Activated CD8-positive, alpha-beta T cell treated with anti-CD3 and anti-CD28 coated beads, Interleukin-2, amount 10 ng/mL, durations not matched to agents 7 days and 5 days (primary cell): ENCODE results near the gene NEB. TPM values are rescaled to one million over a fixed set of nuclear protein-coding genes. Genes with fewer than 3 reads are reported as not detected.
"Not testable (repeated sequence)": the region's sequence is repeated elsewhere in the genome, so short reads cannot be mapped to it uniquely, and the experiment has no call there.

Experiments used
- ATAC-seq: fragments of 150-1000 bp; cut with Tn5 transposase; one replicate; pipeline ENCODE4 v1.10.0; 2021; ENCODE audit warnings: moderate library complexity
- CTCF ChIA-PET: fragments of 350-600 bp; sonication (Branson Sonifier 250); formaldehyde crosslinking; loops from one replicate; lab custom pipeline; 2021; ENCODE audit warnings: antibody characterized with exemption; lab: Charles Lee
- POLR2A ChIA-PET: fragments of 350-600 bp; sonication (Branson Sonifier 250); formaldehyde crosslinking; loops from one replicate; lab custom pipeline; 2021; ENCODE audit warnings: antibody characterized with exemption; lab: Charles Lee
- DNase-seq: peaks from one replicate; pipeline ENCODE4 v3.0.0-alpha.2; 2020
- H3K27ac Mint-ChIP-seq: one replicate; pipeline ENCODE4 v1.8.0; 2021; ENCODE audit warnings: mild to moderate bottlenecking, mixed read lengths
- H3K27me3 Mint-ChIP-seq: one replicate; pipeline ENCODE4 v1.8.0; 2021; ENCODE audit warnings: low read depth, mixed read lengths
- H3K36me3 Mint-ChIP-seq: one replicate; pipeline ENCODE4 v1.8.0; 2021; ENCODE audit warnings: low read depth, mixed read lengths
- H3K4me1 Mint-ChIP-seq: one replicate; pipeline ENCODE4 v1.8.0; 2021; ENCODE audit warnings: low read depth, mixed read lengths
- H3K4me3 Mint-ChIP-seq: one replicate; pipeline ENCODE4 v1.8.0; 2021; ENCODE audit warnings: mild to moderate bottlenecking, mixed read lengths
- H3K9me3 Mint-ChIP-seq: one replicate; pipeline ENCODE4 v1.8.0; 2022; ENCODE audit warnings: mixed read lengths; ENCODE audit not compliant: insufficient read depth
- total RNA-seq, 2 experiments: library from RNA; stranded (reverse); gene quantifications; one replicate each; pipeline ENCODE4 v1.2.3, GENCODE V29; 2021

The NEB gene
- total RNA-seq, 2 experiments from 2014 or later, result 0.31 to 0.40 TPM

GRCh38 chr2:151718247-151718646, 16.0 kb downstream of the NEB start:
- ChIA-PET POLR2A (no interaction called here), CTCF (no interaction called here)
- no peaks in the 10 kb centered on the region for H3K4me1 Mint-ChIP-seq
- no peak for DNase-seq
- H3K36me3 Mint-ChIP-seq, result no peaks in the 10 kb centered on the region
- H3K27ac Mint-ChIP-seq, result no peak overlapping the region
- H3K9me3 Mint-ChIP-seq, result no peaks in the 10 kb centered on the region
- H3K27me3 Mint-ChIP-seq, result no peaks in the 10 kb centered on the region
- no peak overlapping the region for H3K4me3 Mint-ChIP-seq
- ATAC-seq, result no peak

DNA sequence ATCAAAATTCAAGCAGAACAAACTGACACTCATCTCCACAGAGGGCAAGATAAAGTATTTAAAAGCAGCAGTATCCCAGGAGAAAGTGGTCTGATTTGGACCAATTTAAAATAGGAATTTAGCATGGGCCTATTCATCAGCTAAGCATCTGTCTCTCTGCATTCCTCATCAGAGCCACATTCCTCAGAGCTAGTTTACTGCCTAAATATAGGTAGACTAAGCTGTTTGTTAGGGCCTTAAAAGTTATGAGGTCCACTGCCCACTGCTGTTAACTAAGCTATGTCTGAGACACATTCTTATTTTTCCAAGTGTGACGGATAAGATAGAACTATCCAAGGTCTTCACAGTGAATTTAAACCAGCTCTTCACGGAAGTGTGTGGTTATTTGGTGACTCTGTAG, 17.6 kb downstream of the NEB start:
- POLR2A ChIA-PET, result no interaction called here
- Mint-ChIP-seq H3K4me3 (no peak overlapping the region), H3K27ac (no peak overlapping the region), H3K36me3 (no peaks in the 10 kb centered on the region), H3K27me3 (no peaks in the 10 kb centered on the region), H3K9me3 (no peaks in the 10 kb centered on the region), H3K4me1 (no peaks in the 10 kb centered on the region)
- DNase-seq, result no peak
- CTCF ChIA-PET, result interaction anchor here (0.7 kb wide), 1 partner anchor 12 kb away, joined by 3 read pairs; no protein-coding TSS in a partner anchor
- no peak for ATAC-seq

GRCh38 chr2:151713291-151713903, 20.9 kb downstream of the NEB start:
- no peaks in the 10 kb centered on the region for H3K36me3 Mint-ChIP-seq
- H3K27ac Mint-ChIP-seq, result no peak overlapping the region
- DNase-seq, result no peak
- H3K4me3 Mint-ChIP-seq, result no peak overlapping the region
- no peaks in the 10 kb centered on the region for H3K4me1 Mint-ChIP-seq
- ChIA-PET CTCF (interaction anchor here (1.5 kb wide), 1 partner anchor 312 kb away, joined by 3 read pairs; no protein-coding TSS in a partner anchor), POLR2A (no interaction called here)
- no peak for ATAC-seq
- H3K27me3 Mint-ChIP-seq, result peaks cover 2% of the 10 kb centered on the region
- no peaks in the 10 kb centered on the region for H3K9me3 Mint-ChIP-seq

DNA sequence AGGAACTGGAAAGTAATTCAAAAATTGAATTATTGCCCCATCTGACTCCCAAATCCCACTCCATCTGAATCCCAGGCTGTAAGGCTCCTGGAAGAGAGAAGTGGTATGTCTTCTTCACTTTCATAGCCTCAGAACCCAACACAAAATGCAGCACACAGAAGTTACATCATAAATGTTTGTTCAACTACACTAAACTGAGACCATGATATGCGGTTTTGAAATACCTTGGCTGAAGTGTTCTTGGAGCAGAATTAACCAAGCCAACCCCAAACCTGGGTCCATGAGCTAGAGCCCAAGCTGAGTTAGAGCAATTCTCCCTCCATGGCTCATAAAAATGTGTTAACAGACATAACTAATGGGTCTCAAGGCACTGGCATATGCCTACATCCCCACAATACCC, 23.3 kb downstream of the NEB start:
- DNase-seq, result no peak
- POLR2A ChIA-PET, result no interaction called here
- Mint-ChIP-seq H3K4me3 (no peak overlapping the region), H3K27me3 (peaks cover 2% of the 10 kb centered on the region), H3K27ac (no peak overlapping the region), H3K9me3 (no peaks in the 10 kb centered on the region), H3K4me1 (no peaks in the 10 kb centered on the region), H3K36me3 (no peaks in the 10 kb centered on the region)
- CTCF ChIA-PET, result no interaction called here
- no peak for ATAC-seq

- ChIA-PET POLR2A (no interaction called here), CTCF (no interaction called here)
- DNase-seq (no peak), ATAC-seq (no peak)
- H3K9me3 Mint-ChIP-seq, result no peaks in the 10 kb centered on the region
- no peaks in the 10 kb centered on the region for H3K36me3 Mint-ChIP-seq
- H3K4me3 Mint-ChIP-seq, result no peak overlapping the region
- no peak overlapping the region for H3K27ac Mint-ChIP-seq
- H3K27me3 Mint-ChIP-seq, result peaks cover 2% of the 10 kb centered on the region
- no peaks in the 10 kb centered on the region for H3K4me1 Mint-ChIP-seq
These were observed 25.5 kb downstream of the NEB start for GRCh38 chr2:151708788-151709187.

- peaks cover 2% of the 10 kb centered on the region for H3K27me3 Mint-ChIP-seq
- DNase-seq, result no peak
These were observed 26.4 kb downstream of the NEB start for GRCh38 chr2:151707857-151708256.

GRCh38 chr2:151704480-151704961, 29.8 kb downstream of the NEB start:
- H3K27me3 Mint-ChIP-seq, result not testable (repeated sequence)

More at GRCh38 chr2:151707857-151708256, 26.4 kb downstream of the NEB start:
- Mint-ChIP-seq H3K4me1 (no peaks in the 10 kb centered on the region), H3K9me3 (no peaks in the 10 kb centered on the region), H3K27ac (no peak overlapping the region), H3K4me3 (no peak overlapping the region), H3K36me3 (no peaks in the 10 kb centered on the region)
- ATAC-seq, result no peak
- ChIA-PET CTCF (no interaction called here), POLR2A (no interaction called here)

GRCh38 chr2:151698134-151698533, 36.1 kb downstream of the NEB start:
- ATAC-seq, H3K36me3 Mint-ChIP-seq, H3K27me3 Mint-ChIP-seq, POLR2A ChIA-PET, CTCF ChIA-PET, H3K9me3 Mint-ChIP-seq, H3K27ac Mint-ChIP-seq, H3K4me1 Mint-ChIP-seq, H3K4me3 Mint-ChIP-seq, DNase-seq: not testable (repeated sequence)

More at GRCh38 chr2:151704480-151704961, 29.8 kb downstream of the NEB start:
- H3K9me3 Mint-ChIP-seq, H3K4me3 Mint-ChIP-seq, ATAC-seq, POLR2A ChIA-PET, CTCF ChIA-PET, H3K4me1 Mint-ChIP-seq, H3K36me3 Mint-ChIP-seq, H3K27ac Mint-ChIP-seq, DNase-seq: not testable (repeated sequence)

DNA sequence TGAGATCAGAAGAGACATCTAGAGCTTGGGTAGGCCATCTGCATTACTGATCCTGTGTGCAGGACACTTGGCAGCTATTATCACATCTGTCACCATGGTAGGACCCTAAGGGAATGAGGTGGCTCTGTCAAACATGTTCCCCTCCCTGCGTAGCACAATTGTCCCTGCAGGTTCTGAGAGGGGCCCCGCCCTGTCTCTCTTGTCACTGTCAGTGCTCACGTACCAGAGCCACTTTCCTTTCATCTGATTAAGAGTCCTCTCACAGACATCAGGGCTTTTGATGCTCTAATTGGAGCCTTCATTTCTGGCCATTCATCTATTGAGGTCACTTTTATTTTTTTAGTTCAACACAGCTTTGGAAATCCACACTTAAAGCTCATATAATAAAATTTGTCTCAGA, 38.5 kb downstream of the NEB start:
- no peaks in the 10 kb centered on the region for H3K4me1 Mint-ChIP-seq
- ChIA-PET POLR2A (no interaction called here), CTCF (no interaction called here)

GRCh38 chr2:151691631-151692030, 42.6 kb downstream of the NEB start:
- no peak for DNase-seq
- H3K4me3 Mint-ChIP-seq, result no peak overlapping the region
- H3K36me3 Mint-ChIP-seq, result no peaks in the 10 kb centered on the region
- no peaks in the 10 kb centered on the region for H3K9me3 Mint-ChIP-seq
- peaks cover 3% of the 10 kb centered on the region for H3K27me3 Mint-ChIP-seq
- no peak for ATAC-seq
- ChIA-PET CTCF (no interaction called here), POLR2A (no interaction called here)
- no peaks in the 10 kb centered on the region for H3K4me1 Mint-ChIP-seq
- H3K27ac Mint-ChIP-seq, result no peak overlapping the region

More for the DNA sequence above, 38.5 kb downstream of the NEB start:
- H3K9me3 Mint-ChIP-seq, result no peaks in the 10 kb centered on the region
- DNase-seq (no peak), ATAC-seq (no peak)
- no peaks in the 10 kb centered on the region for H3K36me3 Mint-ChIP-seq
- H3K27ac Mint-ChIP-seq, result no peak overlapping the region
- no peak overlapping the region for H3K4me3 Mint-ChIP-seq
- peaks cover 2% of the 10 kb centered on the region for H3K27me3 Mint-ChIP-seq

DNA sequence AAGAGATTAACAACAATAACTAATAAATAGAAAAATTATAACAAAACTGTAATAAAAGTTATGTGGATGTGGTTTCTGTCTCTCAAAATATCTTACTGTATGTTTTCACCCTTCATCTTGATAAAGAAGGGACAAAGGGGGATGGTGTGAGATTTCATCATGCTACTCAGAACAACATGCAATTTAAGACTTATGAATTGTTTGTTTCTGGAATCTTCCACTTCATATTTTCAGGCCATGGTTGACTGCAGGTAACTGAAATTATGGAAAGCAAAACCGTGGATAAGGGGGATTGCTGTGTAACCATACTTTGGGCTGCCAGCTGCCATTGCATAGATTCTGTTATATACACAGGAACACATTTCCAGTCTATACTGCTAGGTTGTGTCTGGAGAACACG, 45.6 kb downstream of the NEB start:
- POLR2A ChIA-PET, result no interaction called here
- ATAC-seq, result no peak
- no peak overlapping the region for H3K27ac Mint-ChIP-seq
- H3K4me3 Mint-ChIP-seq, result no peak overlapping the region
- no peaks in the 10 kb centered on the region for H3K4me1 Mint-ChIP-seq
- no peaks in the 10 kb centered on the region for H3K36me3 Mint-ChIP-seq
- peaks cover 3% of the 10 kb centered on the region for H3K27me3 Mint-ChIP-seq
- DNase-seq, result no peak
- H3K9me3 Mint-ChIP-seq, result no peaks in the 10 kb centered on the region
- CTCF ChIA-PET, result no interaction called here

- ATAC-seq (no peak), DNase-seq (no peak)
- H3K36me3 Mint-ChIP-seq, result no peaks in the 10 kb centered on the region
- CTCF ChIA-PET, result no interaction called here
- no peak overlapping the region for H3K4me3 Mint-ChIP-seq
- H3K27me3 Mint-ChIP-seq, result peaks cover 4% of the 10 kb centered on the region
- no peaks in the 10 kb centered on the region for H3K9me3 Mint-ChIP-seq
- H3K4me1 Mint-ChIP-seq, result no peaks in the 10 kb centered on the region
- POLR2A ChIA-PET, result no interaction called here
- H3K27ac Mint-ChIP-seq, result no peak overlapping the region
These were observed 51.7 kb downstream of the NEB start for GRCh38 chr2:151682459-151683003.
